ENCODE results near the gene PRKN. TPM values are rescaled to one million over a fixed set of nuclear protein-coding genes. Genes with fewer than 3 reads are reported as not detected.

Gene PRKN
- total RNA-seq = 1 to 10 TPM; 6.7 to 8.2 TPM

DNA sequence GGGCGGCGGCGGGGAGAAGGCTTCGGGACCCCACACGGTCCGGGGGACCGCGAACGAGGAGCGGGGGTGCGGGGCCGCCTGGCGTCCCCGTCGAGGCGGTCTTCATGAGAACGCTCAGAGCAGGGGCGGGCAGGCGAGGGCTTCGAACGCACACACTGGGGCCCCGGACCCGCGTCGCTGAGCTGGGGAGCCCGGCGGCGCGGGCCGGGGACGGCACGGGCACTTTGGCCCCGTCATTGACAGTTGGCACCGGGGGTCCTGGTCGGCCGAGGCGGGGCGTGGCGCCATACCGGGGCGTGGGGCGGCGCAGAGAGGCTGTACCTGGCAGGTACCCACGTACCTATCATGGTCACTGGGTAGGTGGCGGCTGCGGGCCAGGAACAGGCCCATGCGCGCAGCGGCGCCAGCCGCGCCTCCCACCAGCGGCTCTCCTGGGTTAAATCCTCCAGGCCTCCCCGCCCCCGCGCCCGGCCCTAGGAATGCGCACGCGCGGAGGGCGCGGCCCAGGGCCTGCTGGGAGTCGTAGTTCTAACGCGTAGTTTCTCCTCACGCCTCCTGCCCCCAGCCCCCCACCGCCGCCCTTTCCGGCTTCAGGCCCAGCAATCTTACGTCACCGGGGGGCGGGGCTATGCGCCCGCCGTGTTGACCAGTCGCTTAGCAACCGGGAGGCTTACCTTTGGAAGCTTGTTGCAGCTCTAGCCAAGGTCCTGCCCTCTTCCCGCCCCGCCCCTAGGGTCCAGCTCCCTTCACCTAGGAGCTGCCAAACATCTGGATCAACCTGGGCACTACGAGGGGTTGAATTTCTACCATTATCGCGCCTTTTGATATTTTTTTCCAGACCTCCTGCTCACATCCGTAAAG lies at the start of gene PRKN, which contains the start of gene PACRG:
Gene PRKN, minus strand, starts transcription at position 445 of the 861 bp plus-strand sequence.
Gene PACRG, plus strand, starts transcription at position 653 of the 861 bp plus-strand sequence.
- intact Hi-C loops (cut with DNase I) = no loop called here
- 1 to 7% methylated on average over 42 to 58 of the region's 84 CpGs for WGBS, 2 donors
- Histone ChIP-seq H3K27ac (peak within 1 kb of the TSS; percentile 93 to 98 (median 96)), H3K36me3 (replicated peaks in 1 of 2; ENCODE audit: insufficient read depth in 1 of 2, low read depth in 2 of 2) (no peaks in the 10 kb centered on the region), H3K4me1 (peaks cover 35% of the 10 kb centered on the region), H3K9me3 (no peaks in the 10 kb centered on the region), H3K27me3 (no peaks in the 10 kb centered on the region), H3K4me3 (peak within 1 kb of the TSS; percentile 36 to 48)
- peak; percentile 97 for ATAC-seq
- TF ChIP-seq CTCF (IDR thresholded peaks at IDR 0.05) (peak in 1 of 7 experiments; percentile 5), POLR2A (IDR thresholded peaks at IDR 0.05) (peak; percentile 96 to 97 (median 97))
- DNase-seq = peak; percentile 100

DNA sequence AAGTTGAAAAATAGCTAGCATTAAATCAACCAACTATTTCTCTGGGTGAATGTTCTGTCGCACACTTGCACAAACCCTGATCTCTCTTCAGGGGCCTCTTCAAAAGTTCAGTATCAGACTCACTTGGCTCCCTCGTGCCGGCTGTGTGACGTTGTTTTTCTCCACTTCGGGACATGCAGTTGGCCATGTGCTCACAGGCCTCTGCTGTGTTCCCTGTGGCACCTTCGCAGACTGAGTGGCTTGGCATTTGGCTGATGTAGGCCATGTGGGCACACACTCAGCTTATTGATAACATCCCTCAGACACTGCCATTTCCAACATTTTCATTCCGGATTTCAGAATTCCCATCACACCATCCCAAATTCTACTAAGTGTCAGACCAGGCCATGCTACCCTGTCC lies 49.5 kb upstream of the PRKN start:
- no peak for DNase-seq
- no peak for TF ChIP-seq CTCF (IDR thresholded peaks at IDR 0.05)
- no peak for TF ChIP-seq POLR2A (IDR thresholded peaks at IDR 0.05)
- H3K4me3 ChIP-seq = no peak overlapping the region
- no peaks in the 10 kb centered on the region for H3K9me3 ChIP-seq
- ATAC-seq = no peak
- H3K4me1 ChIP-seq = no peaks in the 10 kb centered on the region
- no peaks in the 10 kb centered on the region for H3K36me3 ChIP-seq (replicated peaks in 1 of 2; ENCODE audit: insufficient read depth in 1 of 2, low read depth in 2 of 2)
- no peaks in the 10 kb centered on the region for H3K27me3 ChIP-seq
- 88 to 90% methylated on average over 7 of the region's 7 CpGs for WGBS, 2 donors
- intact Hi-C loops (cut with DNase I) = no loop called here
- no peak overlapping the region for H3K27ac ChIP-seq

DNA sequence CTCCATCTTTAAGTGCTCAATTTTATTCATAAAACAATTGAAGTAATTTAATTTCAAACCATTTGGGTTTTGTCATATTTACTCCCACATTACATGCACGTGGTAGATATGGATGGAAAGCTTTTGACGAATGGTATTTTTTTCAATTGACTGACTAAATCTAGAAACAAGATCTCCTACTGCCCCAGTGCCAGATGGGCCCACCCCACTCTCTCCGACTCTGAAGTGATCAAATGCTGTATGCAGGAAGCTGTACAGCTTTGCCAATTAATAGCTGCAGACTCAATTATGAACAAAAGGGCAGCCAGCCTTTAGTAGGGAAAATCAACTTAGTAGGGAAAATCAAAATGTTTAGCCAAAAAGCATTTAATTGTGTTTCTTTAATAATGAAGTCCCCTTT lies 46.4 kb upstream of the PRKN start:
- H3K4me1 ChIP-seq = no peaks in the 10 kb centered on the region
- ATAC-seq = no peak
- no peaks in the 10 kb centered on the region for H3K9me3 ChIP-seq
- TF ChIP-seq POLR2A (IDR thresholded peaks at IDR 0.05) (no peak), CTCF (IDR thresholded peaks at IDR 0.05) (no peak)
- no peaks in the 10 kb centered on the region for H3K36me3 ChIP-seq (replicated peaks in 1 of 2; ENCODE audit: insufficient read depth in 1 of 2, low read depth in 2 of 2)
- WGBS, 2 donors = 81 to 86% methylated on average over 3 of the region's 3 CpGs
- no peak overlapping the region for H3K4me3 ChIP-seq
- H3K27ac ChIP-seq = no peak overlapping the region
- intact Hi-C loops (cut with DNase I) = no loop called here
- no peak for DNase-seq
- H3K27me3 ChIP-seq = no peaks in the 10 kb centered on the region

DNA sequence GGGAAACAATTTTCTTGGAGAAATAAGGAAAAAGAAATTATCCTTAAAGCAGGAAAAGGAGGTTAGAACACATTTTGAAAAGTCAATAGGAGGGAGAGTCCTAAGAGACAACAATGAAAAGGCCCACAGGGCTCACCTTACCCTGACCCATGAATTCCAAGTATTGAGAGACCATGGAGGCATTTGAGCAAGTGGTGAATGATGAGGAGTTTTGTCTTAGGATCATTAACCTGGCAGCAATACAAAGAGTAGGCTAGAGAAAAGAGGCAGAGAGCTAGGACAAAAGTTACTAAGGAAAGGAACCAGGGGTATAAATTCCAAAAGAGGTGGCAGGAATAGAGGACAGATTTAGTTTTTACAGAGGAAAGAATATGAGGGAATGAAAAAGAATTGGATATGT lies 44.9 kb upstream of the PRKN start:
- ATAC-seq (no peak), DNase-seq (no peak)
- Histone ChIP-seq H3K36me3 (replicated peaks in 1 of 2; ENCODE audit: insufficient read depth in 1 of 2, low read depth in 2 of 2) (no peaks in the 10 kb centered on the region), H3K27me3 (no peaks in the 10 kb centered on the region), H3K4me3 (no peak overlapping the region), H3K27ac (no peak overlapping the region), H3K9me3 (no peaks in the 10 kb centered on the region), H3K4me1 (no peaks in the 10 kb centered on the region)
- no peak for TF ChIP-seq CTCF (IDR thresholded peaks at IDR 0.05)
- no peak for TF ChIP-seq POLR2A (IDR thresholded peaks at IDR 0.05)
- intact Hi-C loops (cut with DNase I) = no loop called here

- Histone ChIP-seq H3K36me3 (replicated peaks in 1 of 2; ENCODE audit: insufficient read depth in 1 of 2, low read depth in 2 of 2) (no peaks in the 10 kb centered on the region), H3K4me3 (no peak overlapping the region), H3K27ac (no peak overlapping the region), H3K4me1 (no peaks in the 10 kb centered on the region), H3K9me3 (no peaks in the 10 kb centered on the region), H3K27me3 (no peaks in the 10 kb centered on the region)
- TF ChIP-seq POLR2A (IDR thresholded peaks at IDR 0.05) = no peak
- TF ChIP-seq CTCF (IDR thresholded peaks at IDR 0.05) = no peak
- no peak for DNase-seq
- 87 to 91% methylated on average over 1 of the region's 1 CpG for WGBS, 2 donors
- intact Hi-C loops (cut with DNase I) = no loop called here
- no peak for ATAC-seq
Measured at GRCh38 chr6:162770955-162771354, 43.4 kb upstream of the PRKN start.
